CD4-positive, alpha-beta T cell treated with Interleukin-10 for 1 hour (primary cell): Measurements from ENCODE around the gene STXBP2.
A peak's percentile ranks its signal among the peaks of the same experiment; 100 is the strongest.

Source experiments
- DNase-seq: peaks from one replicate; pipeline ENCODE4 v3.0.0-alpha.2; 2020

STXBP2 gene

GRCh38 chr19:7614859-7615741, 21.8 kb upstream of the STXBP2 start:
- DNase-seq, result no peak

- no peak for DNase-seq
These were observed 19.7 kb upstream of the STXBP2 start for GRCh38 chr19:7617172-7617571.

DNA sequence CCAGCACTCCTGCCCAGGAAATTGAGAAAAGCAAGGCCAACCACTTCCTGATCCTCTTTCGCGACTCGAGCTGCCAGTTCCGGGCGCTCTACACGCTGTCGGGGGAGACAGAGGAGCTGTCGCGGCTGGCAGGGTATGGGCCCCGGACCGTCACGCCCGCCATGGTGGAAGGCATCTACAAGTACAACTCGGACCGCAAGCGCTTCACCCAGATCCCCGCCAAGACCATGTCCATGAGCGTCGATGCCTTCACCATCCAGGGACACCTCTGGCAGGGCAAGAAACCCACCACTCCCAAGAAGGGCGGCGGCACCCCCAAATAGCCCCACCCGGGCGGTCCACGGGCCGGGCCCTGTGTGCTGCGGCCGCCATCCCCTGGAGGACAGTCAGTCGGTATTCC, 19.2 kb upstream of the STXBP2 start:
- no peak for DNase-seq

- no peak for DNase-seq
These were observed 18.6 kb upstream of the STXBP2 start for GRCh38 chr19:7618348-7618747.

- DNase-seq, result no peak
These were observed 18.0 kb upstream of the STXBP2 start for GRCh38 chr19:7618771-7619510.

- DNase-seq, result no peak
These were observed 17.1 kb upstream of the STXBP2 start for GRCh38 chr19:7619671-7620441.

GRCh38 chr19:7620442-7621412, 16.2 kb upstream of the STXBP2 start:
- DNase-seq, result no peak

- DNase-seq, result no peak
These were observed 13.8 kb upstream of the STXBP2 start for GRCh38 chr19:7622933-7623685.

- no peak for DNase-seq
These were observed 12.9 kb upstream of the STXBP2 start for GRCh38 chr19:7623725-7624603.

- no peak for DNase-seq
These were observed 12.1 kb upstream of the STXBP2 start for GRCh38 chr19:7624810-7625209.

DNA sequence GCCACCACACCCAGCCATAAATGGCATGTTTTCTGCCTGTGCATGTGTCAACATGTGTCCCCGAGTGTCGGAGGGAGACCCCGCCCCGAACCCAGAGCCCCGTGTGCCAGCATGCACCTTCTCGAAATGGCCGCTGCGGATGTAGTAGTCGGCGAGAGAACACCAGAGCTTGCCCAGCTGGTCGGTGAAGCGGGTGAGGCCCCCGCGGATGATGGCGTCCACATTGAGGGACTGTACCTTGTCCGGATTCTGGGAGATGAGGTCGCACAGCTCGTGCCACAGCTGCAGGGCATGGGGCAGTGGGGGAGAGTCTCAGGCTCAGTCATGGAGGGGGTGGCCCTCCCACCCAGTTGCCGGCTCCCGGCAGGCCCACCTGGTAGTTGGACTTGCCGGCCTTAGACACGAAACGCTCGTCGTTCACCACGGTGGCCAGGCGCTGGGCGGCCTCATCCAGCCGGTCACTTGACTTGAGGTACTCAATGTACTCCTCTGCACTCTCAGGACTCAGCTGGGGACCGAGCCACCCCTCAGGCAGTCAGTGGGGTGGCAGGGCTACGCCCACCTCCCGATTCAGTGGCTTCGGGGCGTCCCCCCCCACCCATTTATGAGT, 11.0 kb upstream of the STXBP2 start:
- no peak for DNase-seq

GRCh38 chr19:7627166-7627565, 9.7 kb upstream of the STXBP2 start:
- no peak for DNase-seq

DNA sequence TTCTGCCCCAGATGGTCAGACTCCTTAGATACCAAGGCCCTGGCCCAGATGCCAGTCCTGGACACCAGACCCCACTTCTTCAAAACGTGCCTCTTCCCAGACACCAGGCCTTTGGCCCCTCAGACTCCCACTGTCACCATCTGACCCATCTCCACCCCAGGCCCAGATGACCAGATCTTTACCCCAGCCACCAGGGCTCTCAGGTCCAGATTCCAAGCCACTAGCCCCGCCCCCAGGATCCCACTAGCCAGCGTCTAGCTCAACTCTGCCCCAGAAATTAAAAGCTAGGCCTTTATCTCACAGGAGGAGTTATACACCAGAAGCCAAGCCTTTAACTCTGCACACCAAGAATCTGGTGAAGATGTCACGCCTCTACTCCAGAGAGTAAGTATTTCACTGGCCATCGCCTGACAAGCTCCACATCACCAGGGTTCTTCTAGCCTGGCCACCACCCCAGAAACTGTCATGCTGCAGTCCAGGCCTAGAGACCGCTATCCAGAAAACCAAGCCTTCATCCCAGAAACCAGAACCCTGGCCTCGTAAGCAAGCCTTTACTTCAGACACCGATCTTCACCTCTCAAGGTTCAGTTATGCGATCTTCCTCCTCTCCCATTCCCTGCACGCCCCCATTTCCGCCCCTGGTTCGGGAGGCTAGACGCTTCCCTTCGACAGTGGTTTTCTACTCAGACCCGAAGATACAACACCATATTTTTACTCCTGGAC, 8.2 kb upstream of the STXBP2 start:
- DNase-seq, result no peak

- DNase-seq, result peak; percentile 98
These were observed 7.4 kb upstream of the STXBP2 start, which contains the start of the genes PET100 and XAB2 for GRCh38 chr19:7629347-7630054. TSS of gene PET100 (plus strand) at chr19:7629793. CDS start at chr19:7629834, 41 bp downstream. TSS of gene XAB2 (minus strand) at chr19:7629545. CDS start at chr19:7629527, 18 bp downstream.

DNA sequence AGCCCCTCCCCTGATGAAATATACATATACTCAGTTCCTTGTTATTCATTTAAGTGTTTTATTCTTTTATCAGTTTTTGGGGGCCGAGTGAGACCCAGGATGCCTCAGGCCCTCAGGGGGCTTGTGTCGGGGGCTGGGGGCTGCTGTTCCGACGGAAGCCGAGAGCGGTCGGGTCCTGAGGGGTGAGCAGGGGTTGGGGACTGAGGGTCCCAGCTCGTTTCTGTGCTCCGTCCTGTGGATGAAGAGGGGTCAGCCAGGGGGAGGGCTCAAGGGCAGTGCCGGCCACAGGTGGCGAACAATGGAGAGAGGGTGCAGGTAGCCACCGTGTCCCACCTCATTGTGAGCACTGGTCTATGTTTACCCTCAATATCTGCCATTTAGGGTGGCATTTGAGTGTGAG, 5.3 kb upstream of the STXBP2 start:
- DNase-seq, result no peak

DNA sequence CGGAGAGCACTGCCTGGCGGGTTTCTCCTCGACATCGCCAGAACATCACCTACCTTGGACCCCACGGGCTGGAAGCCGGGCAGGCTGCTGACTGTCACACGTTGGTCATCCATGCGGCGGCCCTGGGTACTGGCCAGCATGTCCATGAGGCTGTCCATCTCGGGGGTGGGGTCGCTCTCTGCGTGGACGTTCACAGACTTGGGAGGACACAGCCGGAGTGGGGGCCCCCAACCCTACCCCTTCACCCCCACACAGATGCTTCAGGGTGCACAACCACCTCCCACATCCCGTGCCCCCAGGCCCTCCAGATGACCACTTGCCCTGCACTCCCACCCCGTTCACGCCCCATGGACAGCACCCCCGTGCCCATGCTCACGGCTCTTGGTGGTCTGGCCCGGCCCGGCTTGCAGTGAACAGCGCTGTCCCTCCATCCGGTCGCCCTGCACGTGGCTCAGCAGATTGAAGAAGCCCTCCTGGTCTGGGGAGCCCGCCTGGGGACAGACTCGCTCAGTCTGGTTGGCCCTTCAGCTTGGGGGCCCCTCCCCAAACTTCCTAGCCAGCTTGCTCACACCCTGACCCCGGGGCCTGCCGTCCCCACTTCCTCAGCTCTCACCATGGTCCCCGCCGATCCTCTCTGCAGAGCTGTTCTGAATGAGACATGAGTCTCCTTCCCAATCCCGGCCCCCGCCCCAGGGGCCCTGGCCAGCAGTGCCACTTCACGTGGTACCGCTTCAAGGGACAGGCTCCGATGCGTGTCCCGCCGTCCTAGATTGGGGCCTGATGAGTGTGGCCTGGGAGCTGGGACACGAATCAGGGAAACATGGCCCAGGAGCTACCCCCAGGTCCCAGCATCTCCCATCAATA, 4.3 kb upstream of the STXBP2 start:
- no peak for DNase-seq

- no peak for DNase-seq
These were observed 3.2 kb upstream of the STXBP2 start, which contains the start of gene PCP2 for GRCh38 chr19:7633698-7634097. TSS of gene PCP2 (minus strand) at chr19:7633719. CDS start at chr19:7633457, 262 bp downstream.
